Esophagus (tissue), 2 donors: Measurements from ENCODE around the gene FAM72D. TPM values are rescaled to one million over a fixed set of nuclear protein-coding genes. Genes with fewer than 3 reads are reported as not detected.
"Not testable (repeated sequence)": the region's sequence is repeated elsewhere in the genome, so short reads cannot be mapped to it uniquely, and the experiment has no call there.

Experiments
- H3K27ac ChIP-seq, 2 donors: one replicate each; pipeline ENCODE4 v1.5.1; 2013; ENCODE audit warnings: low read depth in 2 of 2, mild to moderate bottlenecking in 2 of 2, inconsistent platforms in 1 of 2, low read length in 1 of 2, moderate library complexity in 1 of 2
- H3K27me3 ChIP-seq, 2 donors: one replicate each; pipeline ENCODE4 v1.6.1; 2013; ENCODE audit warnings: low read length in 2 of 2, control low read depth in 1 of 2, mild to moderate bottlenecking in 1 of 2; ENCODE audit not compliant: insufficient read depth in 2 of 2, control insufficient read depth in 1 of 2
- H3K36me3 ChIP-seq, 2 donors: one replicate each; pipeline ENCODE4 v1.6.1; 2013; ENCODE audit warnings: low read length in 1 of 2; ENCODE audit not compliant: control insufficient read depth in 2 of 2, insufficient read depth in 2 of 2
- H3K4me1 ChIP-seq, 2 donors: one replicate each; pipeline ENCODE4 v1.6.1; 2013; ENCODE audit warnings: low read length in 1 of 2; ENCODE audit not compliant: control insufficient read depth in 2 of 2, insufficient read depth in 2 of 2
- H3K4me3 ChIP-seq, 2 donors: one replicate each; pipeline ENCODE4 v1.5.1; 2013; ENCODE audit warnings: low read length in 2 of 2, mild to moderate bottlenecking in 2 of 2, low read depth in 1 of 2, moderate library complexity in 1 of 2
- H3K9me3 ChIP-seq, 2 donors: one replicate each; pipeline ENCODE4 v1.6.1; 2013; ENCODE audit warnings: mild to moderate bottlenecking in 2 of 2, low read depth in 1 of 2, low read length in 1 of 2, moderate library complexity in 1 of 2; ENCODE audit not compliant: control insufficient read depth in 2 of 2, insufficient read depth in 1 of 2
- WGBS, 2 donors: extraction: QIAGEN DNeasy Blood & Tissue Kit; methylation state at CpG; one replicate each; pipeline ENCODE4 v1.1.7; 2013; 5-methylcytosine and 5-hydroxymethylcytosine counted together
- polyA plus RNA-seq, 2 donors: library from polyadenylated mRNA; stranded (reverse); fragments of 200-250 nt; gene quantifications; one replicate each; pipeline ENCODE4 v1.2.3, GENCODE V29; 2013
- donor health status: healthy with polysubstance abuse.
- donor health status: Bipolar disorder and iron deficiency.

The FAM72D gene
- polyA plus RNA-seq, 2 donors, result 0.87 to 1.6 TPM

DNA sequence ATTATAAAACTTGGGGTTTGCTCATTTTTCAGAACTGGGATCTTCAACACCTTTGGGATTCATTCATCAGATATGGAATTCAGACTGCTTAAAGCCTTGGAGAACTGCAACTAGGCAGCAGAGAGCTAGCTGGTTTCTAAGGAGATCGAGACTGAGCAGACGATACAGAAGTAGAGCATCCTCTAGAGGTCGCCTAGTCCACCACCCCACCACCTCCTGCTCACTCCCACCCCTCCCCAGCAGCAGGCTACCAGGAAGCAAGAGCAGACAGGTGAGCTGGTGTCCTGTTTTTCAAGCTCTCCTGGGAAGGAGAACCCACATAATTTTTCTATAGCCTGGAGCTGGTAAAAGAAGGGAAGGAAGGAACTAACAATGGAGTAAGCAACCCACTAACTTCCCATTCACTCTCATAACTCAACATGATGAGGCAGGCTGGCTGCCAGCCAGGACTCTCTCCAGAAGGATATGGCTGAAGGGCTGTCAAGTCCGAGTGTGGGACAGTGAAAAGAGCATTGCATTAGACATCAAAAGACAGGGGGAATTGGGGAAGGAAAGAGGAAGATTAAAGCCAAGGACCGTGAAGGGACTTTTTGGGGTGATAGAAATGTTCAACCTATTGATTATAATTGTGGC, 30.5 kb upstream of the FAM72D start:
- H3K36me3 ChIP-seq, H3K4me3 ChIP-seq, H3K4me1 ChIP-seq, H3K9me3 ChIP-seq, H3K27ac ChIP-seq, H3K27me3 ChIP-seq: not testable (repeated sequence)
- 31 to 72% methylated on average over 2 of the region's 5 CpGs for WGBS, 2 donors

DNA sequence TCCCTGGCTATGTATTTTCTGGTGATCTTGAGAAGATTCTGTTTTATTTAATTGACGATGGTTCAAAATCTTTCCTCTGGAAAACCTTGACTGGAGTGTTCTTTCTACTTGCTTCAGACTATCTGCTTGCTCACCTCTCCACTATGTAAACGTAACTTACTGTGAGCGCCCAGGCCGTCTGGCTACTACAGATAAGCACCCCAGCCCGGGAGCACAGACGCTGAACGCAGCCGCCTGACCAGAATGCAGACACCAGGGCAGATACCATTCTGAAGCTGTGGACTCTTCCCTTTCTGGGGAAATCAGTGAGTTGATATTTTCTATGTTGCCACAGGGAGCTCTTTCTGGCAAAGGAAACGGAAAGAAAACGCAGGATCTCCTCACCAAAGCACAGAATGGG, 29.3 kb upstream of the FAM72D start:
- H3K27ac ChIP-seq, H3K4me1 ChIP-seq, H3K9me3 ChIP-seq, H3K27me3 ChIP-seq, H3K4me3 ChIP-seq, H3K36me3 ChIP-seq: not testable (repeated sequence)
- no CpG with 5 or more reads among the region's 10 CpGs for WGBS, 2 donors

DNA sequence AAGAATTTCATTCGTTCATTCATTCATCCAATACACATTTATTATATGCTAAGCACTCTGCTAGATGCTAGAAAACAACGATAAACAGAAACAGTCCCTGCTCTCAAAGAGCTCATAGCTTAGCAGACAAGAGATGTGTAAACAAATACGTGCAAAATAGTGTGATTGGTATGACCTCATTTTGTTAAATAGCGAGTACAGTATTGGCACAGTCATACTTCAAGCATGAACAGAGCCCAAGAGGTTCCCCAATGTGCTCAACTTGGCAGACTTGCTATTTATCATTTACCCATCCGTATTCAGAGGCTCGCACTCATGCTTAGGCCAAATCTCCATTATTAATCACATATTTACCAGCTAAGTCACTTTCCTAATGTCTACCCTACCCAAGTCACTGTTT, 24.2 kb upstream of the FAM72D start:
- H3K27me3 ChIP-seq, H3K9me3 ChIP-seq, H3K27ac ChIP-seq, H3K36me3 ChIP-seq, H3K4me3 ChIP-seq, H3K4me1 ChIP-seq: not testable (repeated sequence)
- WGBS, 2 donors, result 60 to 88% methylated on average over 1 of the region's 6 CpGs

DNA sequence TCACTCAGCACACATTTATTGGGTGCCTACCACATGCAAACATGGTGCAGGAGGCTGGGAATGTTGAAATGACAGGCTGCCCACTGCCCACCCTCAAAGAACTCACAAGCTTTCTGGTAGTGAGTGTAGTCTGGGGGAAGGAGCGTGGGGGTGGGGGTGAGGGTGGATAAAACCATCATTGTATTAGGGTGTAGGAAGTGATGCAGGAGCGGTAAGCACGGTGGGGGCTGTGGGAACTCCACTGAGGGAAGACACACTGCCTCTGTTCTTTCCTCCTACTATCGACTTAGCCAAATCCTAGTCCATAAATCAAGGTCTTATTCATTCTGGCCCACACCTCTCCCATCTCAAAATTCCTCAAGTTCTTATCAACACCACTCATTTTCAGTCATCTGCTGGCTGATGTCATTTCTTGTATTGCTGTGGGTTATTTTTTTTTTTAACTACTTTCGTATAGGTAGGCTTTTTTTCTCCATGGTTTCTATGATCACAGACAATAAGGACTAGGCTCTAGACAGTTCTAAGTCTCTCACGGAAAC, 21.7 kb upstream of the FAM72D start:
- 73 to 82% methylated on average over 3 of the region's 6 CpGs for WGBS, 2 donors
- H3K9me3 ChIP-seq, H3K36me3 ChIP-seq, H3K4me1 ChIP-seq, H3K4me3 ChIP-seq, H3K27ac ChIP-seq, H3K27me3 ChIP-seq: not testable (repeated sequence)

DNA sequence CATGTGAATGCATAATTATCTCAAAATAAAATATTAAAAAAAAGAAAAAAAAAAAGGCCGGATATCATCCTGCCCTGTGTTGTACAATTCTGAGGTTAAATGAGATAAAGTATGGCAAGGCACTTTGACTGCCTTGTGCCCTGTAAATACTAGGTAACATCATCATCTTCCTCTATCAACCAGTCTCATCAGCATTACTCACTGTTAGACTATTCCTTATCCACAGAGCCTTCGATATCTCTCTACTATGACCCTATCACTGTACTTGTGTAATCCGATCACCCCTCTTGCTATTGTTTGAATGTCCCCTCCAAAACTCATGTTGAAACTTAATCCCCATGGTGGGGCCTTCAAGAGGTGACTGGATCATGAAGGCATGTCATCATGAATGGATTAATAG, 18.9 kb upstream of the FAM72D start:
- H3K4me1 ChIP-seq, H3K27ac ChIP-seq, H3K9me3 ChIP-seq, H3K4me3 ChIP-seq, H3K36me3 ChIP-seq, H3K27me3 ChIP-seq: not testable (repeated sequence)
- WGBS, 2 donors, result no CpG with 5 or more reads among the region's 3 CpGs

DNA sequence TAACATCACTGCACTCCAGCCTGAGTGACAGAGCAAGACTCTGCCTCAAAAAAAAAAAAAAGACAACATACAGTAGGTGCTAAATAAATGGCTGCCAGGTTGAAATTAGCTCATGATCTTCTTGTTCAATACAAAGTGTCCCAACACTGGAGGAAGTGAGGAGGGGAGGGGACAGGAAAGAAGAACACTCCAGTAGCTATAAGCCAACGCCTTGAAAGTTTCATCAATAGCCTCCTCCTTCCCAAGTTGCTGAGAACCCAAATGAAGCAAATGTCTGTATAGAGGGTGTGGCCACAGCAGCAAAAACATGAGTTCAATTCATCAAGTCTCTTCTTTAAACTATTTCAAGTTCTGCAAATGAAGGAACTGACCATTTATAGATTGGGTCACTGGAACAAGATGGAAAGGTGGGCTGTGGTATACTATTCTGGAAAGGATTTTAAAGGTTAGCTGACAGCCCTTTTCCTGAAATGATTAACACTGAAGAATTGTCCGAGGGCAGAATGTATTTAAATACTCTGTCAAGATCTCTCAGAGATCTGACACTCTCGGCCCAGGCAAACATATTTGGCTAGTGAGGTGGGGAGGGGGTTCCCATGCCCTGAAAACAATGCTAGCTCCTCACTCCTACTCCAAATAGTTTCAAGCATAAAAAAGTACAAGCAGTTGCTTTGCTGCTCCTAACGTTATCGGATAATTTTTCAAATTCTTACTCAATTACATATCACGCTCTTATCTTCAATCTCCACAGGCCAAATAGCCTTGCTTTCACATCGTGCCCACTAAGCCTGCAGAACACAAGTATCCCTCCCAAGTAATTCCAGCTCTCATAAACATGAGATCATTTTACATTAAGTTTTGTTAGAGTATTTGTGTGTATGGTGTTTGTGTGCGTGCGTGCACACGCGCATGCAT, 17.6 kb upstream of the FAM72D start:
- H3K36me3 ChIP-seq, H3K4me3 ChIP-seq, H3K27ac ChIP-seq, H3K9me3 ChIP-seq, H3K27me3 ChIP-seq, H3K4me1 ChIP-seq: not testable (repeated sequence)
- no CpG with 5 or more reads among the region's 11 CpGs for WGBS, 2 donors

DNA sequence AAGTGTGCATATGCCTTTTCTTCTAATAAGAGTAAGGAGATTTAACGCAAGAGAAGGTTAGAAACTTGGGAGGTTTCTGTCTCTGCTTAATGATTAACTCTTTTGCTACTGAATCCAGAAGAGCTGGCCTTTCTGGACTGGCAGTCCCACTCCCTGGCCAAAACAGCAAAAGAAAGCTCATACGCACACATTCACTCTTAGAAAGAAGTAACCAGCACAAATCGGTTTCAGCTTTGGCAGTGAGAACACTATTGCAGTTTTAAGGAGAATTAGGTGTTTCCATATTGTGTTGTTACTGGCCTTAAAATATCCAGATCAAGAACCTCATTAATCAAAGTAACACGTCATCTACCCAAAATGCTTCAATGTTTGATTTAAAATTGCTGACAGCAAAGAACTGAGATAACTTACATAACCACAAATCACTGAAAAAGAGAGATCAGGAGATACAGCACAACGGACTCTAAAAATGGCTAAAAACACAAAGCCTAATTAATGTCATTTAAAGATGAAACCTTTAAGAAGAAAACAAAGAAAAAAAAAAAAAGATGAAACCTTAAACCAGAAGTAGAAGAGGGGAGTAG, 16.9 kb upstream of the FAM72D start:
- H3K4me1 ChIP-seq, H3K36me3 ChIP-seq, H3K4me3 ChIP-seq, H3K9me3 ChIP-seq, H3K27me3 ChIP-seq, H3K27ac ChIP-seq: not testable (repeated sequence)
- WGBS, 2 donors, result no CpG with 5 or more reads among the region's 5 CpGs

DNA sequence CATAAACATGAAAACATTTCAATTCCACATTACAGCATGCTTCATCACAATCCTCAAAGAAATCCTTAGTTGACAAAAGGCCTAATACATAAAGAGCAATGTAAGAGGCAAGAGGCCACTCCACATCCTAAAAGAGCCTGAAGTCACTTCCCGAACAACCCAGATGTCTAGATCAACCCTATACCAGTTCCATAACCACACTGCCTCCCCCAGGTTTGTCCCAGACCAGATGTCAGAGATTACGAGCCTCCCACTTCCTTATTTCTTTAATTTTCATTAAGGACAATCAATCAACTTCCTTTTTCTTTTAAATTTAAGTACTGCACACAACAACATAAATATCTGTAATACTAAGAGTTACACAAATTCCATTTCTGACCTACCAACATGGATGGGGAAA, 16.0 kb upstream of the FAM72D start:
- H3K27me3 ChIP-seq, H3K9me3 ChIP-seq, H3K4me3 ChIP-seq, H3K4me1 ChIP-seq, H3K27ac ChIP-seq, H3K36me3 ChIP-seq: not testable (repeated sequence)
- WGBS, 2 donors, result 77 to 88% methylated on average over 2 of the region's 2 CpGs

DNA sequence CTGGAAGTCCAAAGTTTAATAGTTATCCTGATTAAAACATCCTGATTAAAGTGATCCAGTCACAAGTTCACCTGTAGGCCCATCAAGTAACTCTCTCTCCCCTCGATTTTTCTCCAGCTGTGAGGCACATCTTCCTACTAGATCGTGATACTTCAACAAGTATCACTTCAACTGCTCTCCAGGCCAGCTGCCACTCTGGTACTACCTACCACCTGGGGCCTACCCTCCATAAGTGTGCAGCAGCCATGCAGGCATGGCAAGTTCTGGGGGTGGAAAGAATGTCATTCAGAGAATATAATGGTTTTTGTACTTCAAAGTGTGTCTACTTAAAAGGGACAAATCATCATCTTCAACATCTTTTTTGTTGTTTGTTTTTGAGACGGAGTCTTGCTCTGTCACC, 15.6 kb upstream of the FAM72D start:
- H3K9me3 ChIP-seq, H3K27ac ChIP-seq, H3K27me3 ChIP-seq, H3K36me3 ChIP-seq, H3K4me3 ChIP-seq, H3K4me1 ChIP-seq: not testable (repeated sequence)
- WGBS, 2 donors, result 92 to 94% methylated on average over 2 of the region's 3 CpGs
